Epithelial cell of prostate (primary cell): ENCODE data around the gene CDC6.
A peak's percentile ranks its signal among the peaks of the same experiment; 100 is the strongest.

Experiments used
- DNase-seq: peaks from one replicate; pipeline ENCODE4 v3.0.0-alpha.2; 2011; ENCODE audit warnings: low read depth, low spot score
- H3K27ac ChIP-seq: fragments of 450-650 bp; 2 replicates; pipeline ENCODE4 v1.5.1; 2017; ENCODE audit warnings: mild to moderate bottlenecking

Gene CDC6

DNA sequence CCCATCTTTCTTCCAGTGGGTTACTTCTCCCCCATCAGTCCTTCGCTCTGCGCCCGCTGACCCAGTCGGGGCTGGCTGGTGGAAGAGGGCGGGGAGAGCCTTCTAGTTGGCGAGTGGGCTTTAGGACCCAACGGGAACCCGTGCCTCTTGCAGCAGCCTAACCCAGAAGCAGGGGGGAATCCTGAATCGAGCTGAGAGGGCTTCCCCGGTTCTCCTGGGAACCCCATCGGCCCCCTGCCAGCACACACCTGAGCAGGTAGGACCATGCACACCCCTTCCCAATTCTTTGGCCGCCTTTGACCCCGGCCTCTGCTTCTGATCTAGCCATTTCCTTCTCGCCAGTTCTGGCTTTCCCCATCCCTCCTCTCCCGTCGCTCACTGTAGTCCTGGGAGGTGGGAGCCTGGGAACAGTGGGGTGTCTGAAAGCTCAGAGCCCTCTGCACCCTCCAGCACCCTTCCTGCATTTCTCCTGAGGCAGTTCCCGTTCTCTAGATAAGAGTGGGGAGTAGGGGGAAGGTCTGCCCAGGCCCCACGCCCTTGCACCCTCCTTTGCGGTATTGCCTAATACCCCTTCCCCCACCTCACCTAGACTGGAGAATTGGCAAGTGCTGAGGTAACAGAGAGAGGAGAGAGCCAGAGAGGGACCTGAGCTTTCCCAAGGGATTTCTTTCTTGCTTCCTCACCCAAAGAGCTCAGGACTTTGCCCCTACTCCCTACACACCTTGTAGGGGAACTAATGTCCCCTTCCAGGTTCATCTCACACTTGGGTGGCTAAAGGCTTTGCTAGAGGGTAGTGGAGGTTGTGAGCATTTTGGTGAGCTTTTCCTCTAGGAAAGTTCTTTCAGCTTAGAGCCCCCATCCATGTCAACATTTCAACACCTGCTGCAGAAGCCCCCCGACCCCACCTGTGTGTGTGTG, 21.6 kb downstream of the CDC6 start, which contains the start of gene RARA:
Gene RARA (plus strand): TSS at position 150 of the 918 bp plus-strand sequence. CDS start 22,039 bp downstream, outside the sequence.
- no peak for DNase-seq
- H3K27ac ChIP-seq: no peak within 1 kb of the TSS

DNA sequence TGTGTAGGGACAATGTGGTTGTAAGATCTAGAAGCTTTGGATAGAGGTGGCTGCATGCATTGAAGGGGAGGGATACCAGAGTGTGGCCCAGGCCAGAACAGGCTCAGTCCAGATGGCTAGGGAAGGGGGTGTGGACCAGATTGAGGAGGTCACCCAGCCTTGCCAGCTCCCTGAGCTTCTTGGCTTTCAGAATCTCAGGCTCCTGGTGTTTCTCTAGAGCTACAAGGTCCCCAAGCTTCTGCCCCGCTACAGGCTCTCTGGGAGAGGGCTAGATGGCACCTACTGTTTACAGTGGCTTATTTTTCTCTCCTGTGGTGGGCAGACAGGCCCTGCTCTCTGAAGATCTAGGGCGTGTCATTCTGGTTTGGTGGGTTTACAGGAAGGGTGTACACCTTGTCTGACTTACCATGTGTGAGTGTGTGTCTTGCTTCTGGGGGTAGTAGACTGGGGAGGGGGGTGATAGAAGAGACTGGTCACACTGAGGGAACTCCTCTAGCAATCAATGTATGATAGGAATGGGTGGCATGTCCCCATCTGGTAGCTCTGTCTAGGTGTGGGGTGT, 22.4 kb downstream of the CDC6 start:
- no peak overlapping the region for H3K27ac ChIP-seq
- no peak for DNase-seq

DNA sequence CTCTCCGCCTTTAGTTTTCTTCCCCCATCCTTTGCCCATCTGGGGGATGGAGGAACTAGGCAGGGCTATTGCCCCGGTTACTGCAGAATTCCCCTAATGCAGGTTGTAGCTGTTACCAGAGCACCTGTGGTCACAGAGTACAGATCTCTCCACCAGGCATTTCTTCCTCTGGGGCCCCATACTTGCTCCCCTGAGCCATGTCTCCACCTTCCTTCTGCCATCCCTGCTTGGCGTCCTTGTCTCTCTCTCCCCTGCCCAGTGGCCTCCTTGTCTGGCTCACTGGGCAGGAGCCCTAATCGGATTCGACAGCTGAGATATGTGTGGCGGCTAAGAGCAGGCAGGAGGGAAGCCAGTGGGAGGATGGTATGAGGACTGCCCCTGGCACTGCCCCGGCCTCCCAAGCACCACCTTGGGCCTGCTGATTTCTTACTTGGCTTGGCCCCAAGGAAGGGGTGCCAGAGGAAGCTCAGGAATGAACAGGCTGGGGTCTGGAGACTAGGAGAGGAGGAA, 23.3 kb downstream of the CDC6 start:
- peak overlapping the region; percentile 91 for H3K27ac ChIP-seq
- DNase-seq: no peak

DNA sequence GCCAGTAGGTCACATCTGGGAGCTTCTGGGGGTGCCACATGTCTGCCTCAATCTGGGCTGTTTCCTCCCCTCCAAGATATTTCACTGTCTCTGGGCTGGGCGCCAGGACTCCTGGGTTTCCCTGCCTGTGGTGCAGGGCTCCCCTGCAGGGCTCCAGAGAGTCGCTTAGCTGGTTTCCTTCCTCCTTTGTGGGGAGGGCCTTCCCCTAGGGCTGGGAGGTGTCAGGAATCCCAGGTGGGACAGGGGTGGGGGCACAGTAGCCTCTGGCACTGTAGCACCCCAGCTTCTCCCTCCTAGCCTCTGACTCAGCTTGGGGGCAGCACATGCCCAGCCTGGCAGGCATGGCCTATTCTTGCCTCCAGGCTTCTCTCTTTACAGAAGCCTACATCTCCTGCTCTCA, 23.9 kb downstream of the CDC6 start:
- peak overlapping the region; percentile 91 for H3K27ac ChIP-seq
- no peak for DNase-seq

DNA sequence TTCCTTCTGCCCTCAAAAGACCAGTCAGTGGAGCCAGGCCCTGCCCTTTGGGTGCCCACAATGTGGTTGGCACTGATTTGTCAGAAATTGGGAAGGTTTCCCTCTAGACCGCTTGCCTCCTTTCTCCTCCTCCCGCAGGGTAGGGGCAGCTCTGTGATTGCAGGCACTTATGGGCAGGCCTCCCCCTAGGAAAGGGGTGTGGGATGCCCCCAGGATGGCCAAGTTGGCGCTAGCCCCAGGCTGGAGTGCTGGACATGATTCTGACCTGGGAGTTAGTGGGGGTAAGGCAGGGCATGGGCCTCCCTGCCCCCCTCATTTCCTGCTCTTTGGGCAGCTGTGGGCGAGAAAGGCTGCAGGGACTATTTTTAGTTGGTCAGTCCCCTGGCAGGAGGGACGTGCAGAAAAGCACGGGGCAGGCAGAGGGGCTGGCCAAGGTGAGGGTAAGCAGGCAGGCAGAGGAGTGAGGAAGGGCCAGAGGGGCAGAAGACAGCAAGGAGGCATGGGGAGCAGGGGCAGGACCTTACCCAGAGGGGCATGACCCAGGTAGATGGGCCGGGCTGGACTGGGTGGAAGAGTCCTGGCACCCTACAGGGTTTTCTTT, 24.6 kb downstream of the CDC6 start:
- no peak for DNase-seq
- peak overlapping the region; percentile 91 for H3K27ac ChIP-seq

DNA sequence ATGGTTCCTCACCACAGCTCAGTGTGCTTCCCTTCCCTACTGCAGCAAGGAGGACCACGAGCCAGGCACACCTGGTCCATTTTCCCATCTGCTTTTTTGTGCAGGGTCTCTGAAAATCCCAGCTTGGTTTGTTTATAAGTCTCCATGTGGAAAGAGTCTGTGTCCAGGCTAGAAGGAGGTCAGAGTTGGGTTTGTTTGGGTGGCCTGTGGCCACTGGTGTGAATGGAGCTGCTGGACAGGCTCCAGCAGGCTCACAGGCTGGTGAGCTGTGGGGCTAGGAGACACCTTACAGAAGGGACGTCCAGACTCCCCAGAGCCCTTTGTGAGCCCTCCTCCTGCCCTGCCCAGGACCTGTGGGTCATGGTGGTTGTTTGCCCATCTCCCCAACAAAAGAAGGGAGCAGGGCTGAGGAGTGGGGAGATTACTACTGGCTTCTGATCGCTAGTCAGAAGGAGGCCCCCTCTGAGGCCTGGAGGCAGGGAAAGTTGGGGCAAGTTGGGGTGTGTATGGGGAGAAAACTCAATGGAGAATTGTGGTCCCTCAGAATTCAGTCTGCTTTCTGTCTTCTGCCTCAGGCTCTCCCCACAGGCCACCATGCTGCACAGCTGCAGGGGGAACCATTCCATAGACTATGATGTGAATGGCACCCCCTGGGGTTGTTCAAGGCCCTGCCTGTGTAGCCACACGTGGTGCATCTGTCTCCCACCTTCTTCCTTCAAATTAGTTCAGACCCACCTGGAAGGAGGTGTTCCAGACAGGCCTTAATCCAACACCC, 25.4 kb downstream of the CDC6 start:
- no peak for DNase-seq
- peak overlapping the region; percentile 91 for H3K27ac ChIP-seq

DNA sequence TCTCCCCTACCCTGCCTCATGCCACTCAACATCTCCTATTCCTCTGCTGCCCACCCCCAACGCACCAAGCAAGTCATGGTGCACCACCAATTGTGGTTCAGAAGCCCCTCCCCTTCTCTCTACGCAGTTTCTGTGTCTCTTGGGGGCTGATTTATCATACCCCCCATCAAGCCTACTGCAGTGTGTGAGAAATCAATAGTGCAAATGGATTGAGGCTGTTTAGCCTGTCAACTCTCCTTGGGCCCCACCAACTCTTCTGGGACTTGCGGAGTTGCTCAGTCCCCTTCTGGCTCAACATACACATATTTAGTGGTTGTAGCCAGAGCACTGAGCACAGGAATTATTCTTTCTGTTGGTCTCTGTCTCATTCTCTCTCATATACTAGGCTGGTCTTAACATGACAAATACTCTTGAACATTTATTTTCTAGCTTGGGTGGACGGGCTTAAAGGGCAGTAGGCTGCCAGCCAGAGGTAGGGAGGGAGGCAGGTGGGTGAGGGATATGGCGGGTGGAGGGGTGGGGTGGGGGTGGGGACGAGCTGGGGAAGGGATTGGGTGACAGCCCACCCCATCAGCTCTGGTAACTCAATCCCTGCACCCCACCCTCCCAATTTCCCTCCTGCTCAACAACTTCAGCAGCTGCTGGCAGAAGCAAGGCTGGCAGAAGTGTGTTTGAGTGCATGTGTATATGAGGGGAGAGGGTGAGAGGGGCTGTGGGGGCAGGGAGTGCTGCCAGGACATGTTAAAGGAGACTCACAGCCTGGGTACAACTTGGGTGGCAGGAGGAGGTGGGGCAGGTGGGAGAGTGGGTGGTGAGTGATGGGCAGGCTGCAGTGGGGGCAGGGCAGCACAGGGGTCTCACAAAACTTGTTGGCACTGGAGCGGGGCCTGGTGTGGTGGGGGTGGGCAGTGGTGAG, 26.2 kb downstream of the CDC6 start:
- H3K27ac ChIP-seq: peak overlapping the region; percentile 91
- no peak for DNase-seq

DNA sequence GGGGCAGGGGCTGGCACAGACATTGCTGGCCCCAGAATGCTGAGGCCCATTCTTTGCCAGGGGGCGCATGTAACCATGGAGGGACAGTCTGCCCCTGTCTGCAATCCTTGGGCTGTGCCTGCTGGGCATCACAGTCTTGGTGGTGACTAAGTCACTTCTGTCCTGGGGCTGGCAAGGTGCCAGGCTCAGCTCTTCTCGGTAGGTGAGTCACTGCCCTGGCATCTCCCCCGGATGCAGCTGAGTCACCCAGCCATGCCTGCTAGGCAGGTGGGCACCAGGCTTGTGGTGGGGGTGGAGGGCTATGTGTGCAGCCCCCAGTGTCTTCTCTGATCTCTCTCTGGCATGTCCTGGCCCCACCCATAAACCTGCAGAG, 26.9 kb downstream of the CDC6 start:
- peak overlapping the region; percentile 91 for H3K27ac ChIP-seq
- DNase-seq: peak; percentile 84

DNA sequence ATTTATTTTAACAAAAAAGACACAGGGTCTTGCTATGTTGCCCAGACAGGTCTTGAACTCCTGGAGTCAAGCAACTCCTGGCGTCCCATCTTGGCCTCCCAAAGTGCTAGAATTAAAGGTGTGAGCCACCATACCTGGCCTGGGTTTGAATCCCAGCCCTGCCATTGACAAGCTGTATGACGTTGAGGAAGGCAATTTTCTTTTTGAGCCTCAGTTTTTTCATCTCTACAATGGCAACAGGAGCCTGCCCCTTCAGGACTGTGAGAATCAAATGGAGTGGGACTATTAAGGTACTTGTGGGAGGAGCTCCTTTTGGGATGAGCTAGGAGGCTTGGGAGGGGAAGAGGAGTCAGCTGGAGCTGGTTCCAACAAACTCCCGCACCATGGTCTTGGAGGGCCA, 27.5 kb downstream of the CDC6 start:
- peak overlapping the region; percentile 91 for H3K27ac ChIP-seq
- no peak for DNase-seq

DNA sequence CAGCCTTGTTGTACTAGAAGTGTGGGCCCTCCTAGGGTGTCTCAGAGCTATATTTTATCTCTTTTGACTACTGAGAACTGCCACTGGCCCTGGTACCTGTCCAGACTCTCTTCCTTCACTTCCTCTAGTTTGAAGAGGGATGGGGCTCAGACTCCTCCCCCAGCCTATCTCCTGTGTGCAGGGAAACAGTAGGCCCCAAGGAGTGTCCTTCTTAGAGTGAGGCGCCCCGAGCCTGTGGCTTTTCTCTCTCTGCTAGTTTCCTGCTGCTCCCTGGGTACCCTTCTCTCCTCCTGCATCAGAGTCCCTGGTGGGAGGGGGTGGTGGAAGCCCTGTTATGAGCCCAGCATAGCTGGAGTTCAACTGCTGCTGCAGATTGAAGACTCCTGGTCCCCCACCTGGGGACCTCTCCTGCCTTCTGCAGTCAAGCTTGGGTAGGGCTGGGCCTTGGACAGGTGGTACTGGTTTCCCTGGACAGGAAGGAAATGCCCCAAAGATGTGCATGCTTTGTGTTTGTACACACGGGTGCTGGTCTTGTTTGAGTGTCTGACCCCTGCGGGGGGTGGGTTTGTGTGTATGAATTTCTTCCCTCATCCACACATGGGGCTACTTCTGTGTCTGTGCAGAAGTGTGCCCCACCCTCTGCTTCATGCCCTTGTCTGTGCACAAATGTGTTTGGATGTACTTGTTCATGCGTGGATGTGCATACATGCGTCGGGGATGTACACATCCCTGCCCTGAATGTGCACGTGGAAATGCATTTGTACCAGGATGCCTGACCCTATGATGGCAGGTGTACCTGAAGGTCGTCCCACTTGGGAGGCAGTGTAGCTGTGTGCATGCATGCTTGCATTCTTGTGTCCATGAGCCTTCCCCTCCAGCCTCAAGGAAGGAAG, 28.2 kb downstream of the CDC6 start:
- DNase-seq: no peak
- H3K27ac ChIP-seq: peak overlapping the region; percentile 91

DNA sequence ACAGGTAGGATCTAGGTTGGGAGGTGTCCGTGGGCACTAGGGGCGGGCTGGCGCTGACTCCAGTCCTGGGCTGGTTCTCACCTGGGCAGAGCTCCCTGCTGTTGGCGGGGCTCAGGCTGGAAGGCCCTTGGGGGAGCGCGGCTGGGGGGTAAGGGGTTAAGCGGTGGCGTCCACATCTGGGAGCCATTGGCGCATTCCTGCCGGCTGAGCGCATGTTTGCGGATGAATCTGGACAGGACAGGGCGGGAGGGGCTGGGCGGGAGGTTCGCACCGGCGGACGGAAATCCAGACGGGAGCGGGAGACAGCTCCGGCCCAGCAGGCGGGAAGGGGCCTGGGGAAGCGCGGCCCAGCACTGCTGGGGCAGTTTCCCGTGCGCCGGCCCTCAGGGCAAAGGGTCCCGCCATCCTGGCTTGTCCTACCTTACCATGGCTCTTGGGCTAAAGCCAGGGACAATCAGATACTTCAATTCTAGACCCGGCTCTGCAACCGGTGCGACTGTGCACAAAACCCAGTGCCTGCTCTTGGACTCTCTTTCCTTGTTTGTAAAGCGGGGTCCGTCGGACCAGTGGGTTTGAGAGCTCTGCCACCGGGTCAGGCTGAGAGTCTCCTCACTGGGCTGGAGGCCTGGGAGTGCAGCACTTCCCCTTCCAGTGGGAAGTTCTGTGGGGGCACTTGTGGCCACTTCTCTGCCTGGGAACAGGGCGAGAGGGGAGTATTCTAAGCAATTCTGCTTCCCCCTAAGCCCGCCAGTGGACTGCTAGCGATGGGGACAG, 29.1 kb downstream of the CDC6 start:
- peak overlapping the region; percentile 91 for H3K27ac ChIP-seq
- DNase-seq: no peak

DNA sequence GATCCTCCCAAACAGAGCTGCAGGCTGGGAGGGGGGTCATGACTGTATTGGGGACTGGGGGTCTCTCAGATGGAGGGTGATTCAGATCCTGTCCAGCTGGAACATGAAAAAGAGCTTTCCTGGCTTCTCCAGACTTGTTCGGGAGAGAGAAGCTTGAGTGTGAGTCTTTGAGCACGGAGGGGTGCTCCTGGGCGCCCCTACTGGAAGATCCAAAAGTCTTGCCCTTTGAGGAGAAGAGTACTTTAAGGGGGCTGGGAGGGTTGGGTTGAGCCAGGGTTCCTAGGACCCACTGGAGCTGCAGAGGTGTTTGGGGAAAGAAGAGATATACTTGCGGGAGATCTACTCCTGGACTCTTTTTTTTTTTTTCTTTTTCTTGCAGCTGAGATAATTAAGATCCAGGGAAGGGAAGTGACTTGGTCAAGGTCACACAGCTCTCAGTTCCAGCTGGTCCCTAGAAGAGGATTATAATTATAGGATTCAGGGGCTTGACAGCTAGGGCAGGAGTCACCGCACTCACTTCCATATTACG, 29.7 kb downstream of the CDC6 start:
- peak overlapping the region; percentile 91 for H3K27ac ChIP-seq
- no peak for DNase-seq

DNA sequence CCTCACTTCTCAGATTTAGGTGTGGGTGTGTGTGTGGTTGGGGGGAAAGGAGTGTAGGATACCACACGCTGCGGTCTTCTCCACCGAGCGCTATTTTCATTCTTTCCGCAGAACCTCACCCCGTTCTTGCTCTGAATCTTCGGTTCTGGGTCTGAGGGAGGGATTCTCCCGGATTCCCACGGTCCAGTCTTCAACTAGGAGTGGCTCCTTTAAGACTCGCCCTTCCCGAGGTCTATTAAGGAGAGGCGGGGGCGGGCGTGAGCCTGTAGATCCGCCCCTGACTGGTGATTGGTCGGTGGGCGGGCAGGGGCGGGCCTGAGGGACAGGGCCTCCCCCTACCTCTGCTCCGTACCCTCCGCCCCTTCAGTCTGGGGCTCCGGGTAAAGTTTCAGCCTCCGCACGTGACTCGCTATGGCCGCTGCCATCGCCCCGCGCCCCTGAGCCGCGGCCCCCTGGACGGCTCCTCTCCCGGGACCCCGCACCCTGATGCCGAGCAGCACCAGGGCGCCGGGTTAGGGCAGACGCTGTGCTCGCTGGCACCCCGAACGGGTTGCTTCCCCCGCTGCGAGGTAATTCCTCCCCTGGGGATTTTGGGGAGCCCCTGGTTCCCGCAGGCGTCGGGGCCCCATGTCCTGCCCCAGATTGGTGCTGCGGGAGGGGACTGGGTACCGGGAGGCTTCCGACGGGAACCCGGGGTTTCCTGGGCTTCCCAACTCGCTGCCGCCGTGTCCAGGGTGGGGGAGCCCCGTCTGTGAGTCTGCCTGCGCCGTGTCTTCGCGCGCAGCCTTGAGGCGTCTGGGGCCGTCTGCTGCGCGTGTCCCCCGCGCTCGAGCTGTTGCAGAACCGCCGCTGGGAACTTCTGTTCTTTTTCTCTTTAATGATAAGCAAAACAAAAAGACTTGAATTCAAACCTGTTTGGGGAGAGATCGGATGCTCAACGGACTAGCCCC, 30.5 kb downstream of the CDC6 start:
- peak overlapping the region; percentile 91 for H3K27ac ChIP-seq
- peak; percentile 77 for DNase-seq

DNA sequence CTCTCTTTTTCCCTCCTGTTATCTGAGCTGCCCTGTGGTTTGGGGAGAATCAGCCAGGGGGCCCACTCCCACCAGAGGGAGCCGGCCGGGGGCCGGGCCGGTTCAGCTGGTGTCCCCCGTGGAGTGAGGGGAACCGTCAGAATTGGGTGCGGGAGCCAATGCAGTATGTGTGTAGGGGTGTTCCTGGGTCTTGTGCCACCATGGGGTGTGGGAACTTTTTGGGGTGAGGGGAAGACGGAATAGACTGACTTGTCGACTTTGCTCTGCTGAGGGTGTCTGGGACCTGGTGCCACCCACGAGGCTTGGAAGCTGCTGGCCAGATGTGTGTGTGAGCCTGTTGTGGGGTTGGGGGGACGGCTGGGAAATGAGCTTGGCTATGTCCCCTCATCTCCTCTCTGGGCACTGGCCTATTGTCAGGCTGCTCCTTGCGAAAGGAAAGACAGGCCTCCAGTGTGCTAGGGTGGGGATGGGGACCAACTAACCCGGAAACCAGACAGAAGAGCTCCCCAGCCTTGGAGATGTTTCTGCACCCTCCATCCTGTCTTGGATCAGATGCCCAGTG, 31.2 kb downstream of the CDC6 start:
- H3K27ac ChIP-seq: peak overlapping the region; percentile 91
- no peak for DNase-seq

DNA sequence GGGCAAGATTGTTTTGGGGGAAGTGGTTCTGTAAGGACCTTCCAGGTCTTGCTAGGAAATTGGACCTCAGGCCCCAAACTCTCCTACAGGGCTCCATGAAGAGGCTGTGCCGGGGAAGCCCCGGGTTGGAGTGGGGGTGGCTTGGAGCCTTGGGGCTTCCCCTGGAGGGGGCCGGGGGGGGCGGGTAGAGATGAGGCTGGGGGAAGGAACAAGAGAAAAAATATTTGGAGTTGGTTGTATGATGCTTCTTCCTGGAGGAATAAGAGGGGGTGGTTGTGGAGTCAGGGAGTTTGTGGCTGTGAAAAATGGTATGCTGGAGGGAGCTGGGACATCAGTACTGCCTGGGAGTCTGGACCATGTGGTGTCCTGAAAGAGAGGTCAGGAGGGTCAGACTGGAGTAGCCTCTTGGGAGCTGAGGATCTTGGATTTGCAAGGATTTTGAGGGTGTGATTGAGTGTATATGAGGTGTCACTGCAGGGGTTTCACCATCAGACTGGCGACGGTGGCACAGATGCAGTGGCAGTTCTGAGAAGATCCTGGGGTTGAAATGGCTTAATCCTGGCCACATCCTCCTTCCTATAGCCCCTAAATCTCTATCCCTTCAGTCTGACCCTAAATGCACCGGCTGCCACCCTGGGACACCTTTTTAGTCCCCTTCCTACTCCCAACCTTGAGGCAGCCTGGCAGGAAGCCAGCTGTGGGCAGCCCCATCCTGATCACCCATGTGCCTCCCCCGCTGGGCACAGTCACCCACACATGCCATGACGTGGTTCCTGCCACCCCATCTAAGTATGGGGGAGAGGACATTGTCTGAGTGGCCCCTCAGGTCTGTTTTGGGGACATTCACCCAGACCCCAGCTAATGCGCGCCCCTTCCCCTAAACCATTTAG, 32.2 kb downstream of the CDC6 start:
- no peak for DNase-seq
- H3K27ac ChIP-seq: no peak overlapping the region
